Right atrium auricular region (tissue), 2 donors: ENCODE measurements around the gene PEPD. TPM values are rescaled to one million over a fixed set of nuclear protein-coding genes. Genes with fewer than 3 reads are reported as not detected.

ENCODE experiments used
- DNase-seq: peaks from one replicate; pipeline ENCODE4 v3.0.0-alpha.2; 2019; ENCODE audit warnings: low spot score
- H3K27ac ChIP-seq, 2 donors: fragments of 200-600 bp; sonication (generic); 1 replicate in 1 of 2; 2 replicates in 1 of 2; pipeline ENCODE4 v1.5.1; 2016 to 2019
- H3K27me3 ChIP-seq, 2 donors: fragments of 200-600 bp; sonication (generic); one replicate each; pipeline versions ENCODE4 v1.5.1 to v1.6.0; 2017 to 2019
- H3K36me3 ChIP-seq: fragments of 200-600 bp; sonication (generic); one replicate; pipeline ENCODE4 v1.5.1; 2016
- H3K4me1 ChIP-seq, 2 donors: fragments of 200-600 bp; sonication (generic); one replicate each; pipeline versions ENCODE4 v1.5.1 to v1.6.0; 2017 to 2019
- H3K4me3 ChIP-seq, 2 donors: fragments of 200-600 bp; sonication (generic); 1 replicate in 1 of 2; 2 replicates in 1 of 2; pipeline ENCODE4 v1.5.1; 2017 to 2019; ENCODE audit warnings: mild to moderate bottlenecking in 1 of 2, moderate library complexity in 1 of 2
- H3K9me3 ChIP-seq, 2 donors: fragments of 200-600 bp; sonication (generic); one replicate each; pipeline ENCODE4 v1.5.1; 2019
- CTCF ChIP-seq, 2 donors: fragments of 200-600 bp; sonication (generic); IDR thresholded peaks; one replicate each; pipeline ENCODE4 v1.5.1; 2019; ENCODE audit warnings: antibody characterized with exemption in 2 of 2
- total RNA-seq, 2 donors: library from RNA; depleted of rRNA; stranded (reverse); fragments of >200 nt; gene quantifications; one replicate each; pipeline ENCODE4 v1.1.0, GENCODE V29; 2016

PEPD gene
- total RNA-seq, 2 donors from 2014 or later = 27.1 to 38.9 TPM

GRCh38 chr19:33350538-33351309 is 170.9 kb downstream of the PEPD start:
- Histone ChIP-seq H3K9me3 (peaks cover 0 to 4% of the 10 kb centered on the region in 2 donors), H3K27ac (no peak overlapping the region), H3K4me3 (no peak overlapping the region), H3K4me1 (no peaks in the 10 kb centered on the region), H3K36me3 (no peaks in the 10 kb centered on the region), H3K27me3 (no peaks in the 10 kb centered on the region)
- no peak for TF ChIP-seq CTCF (IDR thresholded peaks at IDR 0.05)
- peak; percentile 79 for DNase-seq

GRCh38 chr19:33349319-33350289 is 172.0 kb downstream of the PEPD start:
- no peak for DNase-seq
- Histone ChIP-seq H3K27me3 (no peaks in the 10 kb centered on the region), H3K4me3 (no peak overlapping the region), H3K4me1 (no peaks in the 10 kb centered on the region), H3K9me3 (no peaks in the 10 kb centered on the region), H3K27ac (no peak overlapping the region), H3K36me3 (no peaks in the 10 kb centered on the region)
- no peak for TF ChIP-seq CTCF (IDR thresholded peaks at IDR 0.05)

- no peaks in the 10 kb centered on the region for H3K9me3 ChIP-seq
- no peak for DNase-seq
- no peaks in the 10 kb centered on the region for H3K36me3 ChIP-seq
- no peaks in the 10 kb centered on the region for H3K4me1 ChIP-seq
- H3K27me3 ChIP-seq = no peaks in the 10 kb centered on the region
- no peak for TF ChIP-seq CTCF (IDR thresholded peaks at IDR 0.05)
- H3K4me3 ChIP-seq = no peak overlapping the region
- H3K27ac ChIP-seq = no peak overlapping the region
These were observed 173.1 kb downstream of the PEPD start for GRCh38 chr19:33348301-33349010.

GRCh38 chr19:33347300-33347699 is 174.3 kb downstream of the PEPD start:
- H3K27ac ChIP-seq = no peak overlapping the region
- no peak for DNase-seq
- TF ChIP-seq CTCF (IDR thresholded peaks at IDR 0.05) = no peak
- H3K36me3 ChIP-seq = no peaks in the 10 kb centered on the region
- no peaks in the 10 kb centered on the region for H3K9me3 ChIP-seq
- no peaks in the 10 kb centered on the region for H3K27me3 ChIP-seq
- no peaks in the 10 kb centered on the region for H3K4me1 ChIP-seq
- no peak overlapping the region for H3K4me3 ChIP-seq

GRCh38 chr19:33346665-33347064 is 174.9 kb downstream of the PEPD start:
- Histone ChIP-seq H3K36me3 (no peaks in the 10 kb centered on the region), H3K4me3 (no peak overlapping the region), H3K9me3 (no peaks in the 10 kb centered on the region), H3K27me3 (no peaks in the 10 kb centered on the region), H3K27ac (no peak overlapping the region), H3K4me1 (no peaks in the 10 kb centered on the region)
- no peak for TF ChIP-seq CTCF (IDR thresholded peaks at IDR 0.05)
- DNase-seq = no peak
